SU-DHL-6 (cell line): Measurements from ENCODE around the gene RHOXF1.

Source experiments
- H2AFZ ChIP-seq: fragments of 200-600 bp; sonication (generic); 2 replicates; pipeline ENCODE4 v1.6.1; 2014; ENCODE audit warnings: low read depth, mild to moderate bottlenecking, moderate library complexity, mixed read lengths, antibody characterized with exemption, low read length; ENCODE audit not compliant: severe bottlenecking
- H3F3A ChIP-seq: fragments of 200-600 bp; shearing (Covaris generic); 2 replicates; pipeline ENCODE4 v1.6.0; 2016; ENCODE audit warnings: antibody characterized with exemption, mild to moderate bottlenecking; ENCODE audit not compliant: insufficient read depth
- H3K27ac ChIP-seq: fragments of 200-600 bp; sonication (generic); 2 replicates; pipeline ENCODE4 v1.5.1; 2016; ENCODE audit warnings: low read depth, mild to moderate bottlenecking, low read length, moderate library complexity, mixed read lengths
- H3K27me3 ChIP-seq: fragments of 200-600 bp; sonication (generic), shearing (Covaris generic); 2 replicates; pipeline ENCODE4 v1.6.0; 2014; ENCODE audit warnings: mild to moderate bottlenecking, low read length
- H3K36me3 ChIP-seq: fragments of 200-600 bp; sonication (generic); 2 replicates; pipeline ENCODE4 v1.6.1; 2014; ENCODE audit warnings: mild to moderate bottlenecking, low read length, mixed read lengths
- H3K4me2 ChIP-seq: fragments of 300-600, 200-600 bp; shearing (Covaris generic), sonication (generic); 2 replicates; pipeline ENCODE4 v1.6.0; 2014; ENCODE audit warnings: low read length, low read depth, mild to moderate bottlenecking; ENCODE audit not compliant: poor library complexity, severe bottlenecking
- H3K4me3 ChIP-seq: fragments of 200-600 bp; sonication (generic); 2 replicates; pipeline ENCODE4 v1.5.1; 2014; ENCODE audit warnings: antibody characterized with exemption, low read length, mild to moderate bottlenecking, mixed read lengths; ENCODE audit not compliant: insufficient read depth, poor library complexity, severe bottlenecking
- H3K79me2 ChIP-seq: fragments of 200-600 bp; sonication (generic); 2 replicates; pipeline ENCODE4 v1.6.1; 2014; ENCODE audit warnings: mild to moderate bottlenecking, low read length, moderate library complexity; ENCODE audit not compliant: insufficient read depth
- H3K9ac ChIP-seq: fragments of 200-600 bp; sonication (generic); 2 replicates; pipeline ENCODE4 v1.7.0; 2014; ENCODE audit warnings: mild to moderate bottlenecking, low read length
- H3K9me2 ChIP-seq: fragments of 200-600 bp; sonication (generic); replicated peaks from 2 replicates; pipeline ENCODE4 v1.6.1; 2014; ENCODE audit warnings: low read length; ENCODE audit not compliant: insufficient read depth
- H3K9me3 ChIP-seq: fragments of 200-600 bp; sonication (generic); 2 replicates; pipeline ENCODE4 v1.6.1; 2014; ENCODE audit warnings: low read length, mixed read lengths; ENCODE audit not compliant: insufficient read depth
- H4K20me1 ChIP-seq: fragments of 200-600 bp; sonication (generic); 2 replicates; pipeline ENCODE4 v1.6.1; 2014; ENCODE audit warnings: low read depth, mild to moderate bottlenecking, antibody characterized with exemption, low read length, moderate library complexity, mixed read lengths
- CTCF ChIP-seq: fragments of 200-600 bp; sonication (generic); IDR thresholded peaks from one replicate; pipeline ENCODE4 v1.5.1; 2017; ENCODE audit warnings: antibody characterized with exemption, mild to moderate bottlenecking, low read length, moderate library complexity; ENCODE audit not compliant: insufficient read depth, poor library complexity, severe bottlenecking
- EZH2phosphoT487 ChIP-seq: fragments of 200-600 bp; sonication (generic), shearing (Covaris generic); conservative IDR thresholded peaks from 2 replicates; pipeline ENCODE4 v1.6.1; 2018; ENCODE audit warnings: mild to moderate bottlenecking, antibody characterized with exemption, low read length, moderate library complexity, mixed read lengths

The RHOXF1 gene

GRCh38 chrX:120145295-120145925 lies 29.7 kb upstream of the RHOXF1 start:
- Histone ChIP-seq H3F3A (no peaks in the 10 kb centered on the region), H3K4me3 (no peak overlapping the region), H4K20me1 (no peaks in the 10 kb centered on the region), H3K9me2 (no peaks in the 10 kb centered on the region), H3K9ac (no peak overlapping the region), H3K9me3 (0 out of 2 replicates have a peak, but pooled peaks cover 3% of the 10 kb centered on the region), H3K27me3 (no peaks in the 10 kb centered on the region), H3K79me2 (no peaks in the 10 kb centered on the region), H2AFZ (no peak overlapping the region), H3K27ac (no peak overlapping the region), H3K36me3 (no peaks in the 10 kb centered on the region), H3K4me2 (no peak overlapping the region)
- no peak for TF ChIP-seq EZH2phosphoT487
- TF ChIP-seq CTCF, result no peak

- Histone ChIP-seq H3K4me2 (no peak overlapping the region), H3F3A (no peaks in the 10 kb centered on the region), H3K36me3 (no peaks in the 10 kb centered on the region), H3K4me3 (no peak overlapping the region), H3K9me2 (no peaks in the 10 kb centered on the region), H3K79me2 (no peaks in the 10 kb centered on the region), H4K20me1 (no peaks in the 10 kb centered on the region), H3K9me3 (0 out of 2 replicates have a peak, but pooled peaks cover 3% of the 10 kb centered on the region), H2AFZ (no peak overlapping the region), H3K9ac (no peak overlapping the region), H3K27ac (no peak overlapping the region), H3K27me3 (no peaks in the 10 kb centered on the region)
- TF ChIP-seq CTCF, result no peak
- TF ChIP-seq EZH2phosphoT487, result no peak
These were observed 28.6 kb upstream of the RHOXF1 start for GRCh38 chrX:120144178-120144844.

GRCh38 chrX:120140293-120140981 lies 24.7 kb upstream of the RHOXF1 start:
- TF ChIP-seq EZH2phosphoT487, result no peak
- TF ChIP-seq CTCF, result no peak
- Histone ChIP-seq H3K27ac (no peak overlapping the region), H3K79me2 (no peaks in the 10 kb centered on the region), H4K20me1 (no peaks in the 10 kb centered on the region), H3K9me2 (no peaks in the 10 kb centered on the region), H3K4me3 (no peak overlapping the region), H3K9me3 (no peaks in the 10 kb centered on the region), H3K27me3 (no peaks in the 10 kb centered on the region), H3K9ac (no peak overlapping the region), H3F3A (no peaks in the 10 kb centered on the region), H3K36me3 (no peaks in the 10 kb centered on the region), H3K4me2 (no peak overlapping the region), H2AFZ (no peak overlapping the region)
